ENCODE data around the gene RAF1.
A peak's percentile ranks its signal among the peaks of the same experiment; 100 is the strongest.
"Not testable (repeated sequence)": the region's sequence is repeated elsewhere in the genome, so short reads cannot be mapped to it uniquely, and the experiment has no call there.

The RAF1 gene

GRCh38 chr3:12663936-12664908, at the start of gene RAF1:
RAF1 (minus strand) TSS chr3:12664117; CDS start chr3:12618721, 45,396 bp downstream.
- FAIRE-seq (peak; percentile 13), DNase-seq (ENCODE audit: insufficient read length, low spot score) (peak; percentile 96)

- DNase-seq (ENCODE audit: insufficient read length, low spot score), result no peak
- FAIRE-seq, result no peak
Measured at GRCh38 chr3:12710062-12710461, 46.1 kb upstream of the RAF1 start.

- FAIRE-seq, result no peak
- DNase-seq (ENCODE audit: insufficient read length, low spot score), result no peak
Measured at GRCh38 chr3:12709334-12709733, 45.4 kb upstream of the RAF1 start.

- DNase-seq (ENCODE audit: insufficient read length, low spot score) (peak; percentile 60), FAIRE-seq (no peak)
Measured at GRCh38 chr3:12708584-12709192, 44.8 kb upstream of the RAF1 start.

DNA sequence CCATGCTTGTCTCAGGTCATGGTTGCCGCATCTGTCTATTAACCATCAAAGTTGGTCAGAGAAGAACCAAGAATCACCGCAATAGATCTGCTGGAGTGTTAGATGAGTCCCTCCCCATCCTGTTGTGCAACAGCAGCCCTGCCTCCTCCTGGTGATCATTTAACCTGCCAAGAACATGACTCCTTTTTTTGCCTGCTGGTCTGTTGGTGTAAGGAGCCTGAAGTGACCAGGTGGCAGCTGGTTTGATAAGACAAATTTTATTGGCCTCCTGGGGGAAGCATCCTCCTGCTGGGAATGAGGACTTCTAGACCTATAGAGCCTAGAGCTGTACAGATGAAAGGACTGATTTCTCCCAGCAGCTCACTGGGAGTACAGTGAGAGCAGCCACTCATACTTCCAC, 43.5 kb upstream of the RAF1 start:
- FAIRE-seq, result no peak
- no peak for DNase-seq (ENCODE audit: insufficient read length, low spot score)

DNA sequence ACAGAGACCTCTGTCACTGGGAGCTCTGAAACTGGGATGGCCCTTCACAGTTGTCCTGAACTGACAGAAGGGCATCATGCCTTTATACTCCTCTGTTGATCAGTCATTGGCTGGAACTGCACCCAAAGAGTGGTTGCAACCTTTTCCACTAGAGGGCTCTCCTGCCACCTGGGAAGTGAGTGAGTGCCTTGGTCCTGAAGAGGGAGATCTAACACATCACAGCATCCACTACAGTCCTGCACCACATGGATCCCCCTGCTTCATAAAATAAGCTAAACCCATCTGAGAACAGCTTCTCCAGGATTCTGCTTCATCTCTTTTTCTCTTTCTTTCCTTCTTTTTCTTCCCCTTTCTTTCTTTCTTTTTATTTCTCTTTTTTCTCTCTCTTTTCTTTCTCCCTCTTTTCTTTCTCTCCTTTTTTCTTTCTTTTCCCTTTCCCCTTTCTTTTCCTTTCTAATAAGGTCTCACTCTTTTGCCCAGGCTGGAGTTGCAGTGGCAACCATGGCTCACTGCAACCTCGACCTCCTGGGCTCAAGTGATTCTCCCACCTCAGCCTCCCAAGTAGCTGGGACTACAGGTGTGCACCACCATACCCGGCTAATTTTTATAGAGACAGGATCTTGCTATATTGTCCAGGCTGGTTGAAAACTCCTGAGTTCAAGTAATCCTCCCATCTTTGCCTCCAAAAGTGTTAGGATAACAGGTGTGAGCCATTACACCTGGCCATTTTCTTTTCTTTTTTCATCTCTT, 42.8 kb upstream of the RAF1 start:
- FAIRE-seq (no peak), DNase-seq (ENCODE audit: insufficient read length, low spot score) (peak; percentile 62)

- DNase-seq (ENCODE audit: insufficient read length, low spot score) (no peak), FAIRE-seq (no peak)
Measured at GRCh38 chr3:12705981-12706380, 42.1 kb upstream of the RAF1 start.

GRCh38 chr3:12705374-12705926, 41.5 kb upstream of the RAF1 start:
- DNase-seq (ENCODE audit: insufficient read length, low spot score) (no peak), FAIRE-seq (no peak)

- FAIRE-seq, result no peak
- DNase-seq (ENCODE audit: insufficient read length, low spot score), result no peak
Measured at GRCh38 chr3:12702501-12702900, 38.6 kb upstream of the RAF1 start.

GRCh38 chr3:12701601-12702000, 37.7 kb upstream of the RAF1 start:
- not testable (repeated sequence) for FAIRE-seq; DNase-seq (ENCODE audit: insufficient read length, low spot score)

- DNase-seq (ENCODE audit: insufficient read length, low spot score) (no peak), FAIRE-seq (no peak)
Measured at GRCh38 chr3:12700800-12701199, 36.9 kb upstream of the RAF1 start.

DNA sequence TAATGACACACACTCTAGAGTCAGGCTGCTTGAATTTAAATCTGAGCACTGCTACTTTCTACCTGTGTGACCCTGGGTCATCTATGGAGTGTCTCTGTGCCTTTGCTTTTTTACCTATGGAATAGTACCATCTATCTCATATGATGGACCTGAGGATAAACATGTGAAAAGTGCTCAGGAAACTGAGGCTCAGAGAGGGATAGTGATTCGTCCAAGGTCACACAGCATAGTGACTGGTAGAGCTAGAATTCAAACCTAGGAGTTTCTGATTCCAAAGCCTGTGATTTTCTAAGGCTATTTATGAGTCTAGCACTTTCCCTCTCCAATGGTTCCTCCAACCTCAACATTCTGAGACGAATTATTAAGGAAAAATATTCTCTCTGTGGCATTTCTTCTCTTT, 32.0 kb upstream of the RAF1 start:
- no peak for DNase-seq (ENCODE audit: insufficient read length, low spot score)

GRCh38 chr3:12695112-12695511, 31.2 kb upstream of the RAF1 start:
- FAIRE-seq (no peak), DNase-seq (ENCODE audit: insufficient read length, low spot score) (no peak)

More for the DNA sequence above, 32.0 kb upstream of the RAF1 start:
- no peak for FAIRE-seq

DNA sequence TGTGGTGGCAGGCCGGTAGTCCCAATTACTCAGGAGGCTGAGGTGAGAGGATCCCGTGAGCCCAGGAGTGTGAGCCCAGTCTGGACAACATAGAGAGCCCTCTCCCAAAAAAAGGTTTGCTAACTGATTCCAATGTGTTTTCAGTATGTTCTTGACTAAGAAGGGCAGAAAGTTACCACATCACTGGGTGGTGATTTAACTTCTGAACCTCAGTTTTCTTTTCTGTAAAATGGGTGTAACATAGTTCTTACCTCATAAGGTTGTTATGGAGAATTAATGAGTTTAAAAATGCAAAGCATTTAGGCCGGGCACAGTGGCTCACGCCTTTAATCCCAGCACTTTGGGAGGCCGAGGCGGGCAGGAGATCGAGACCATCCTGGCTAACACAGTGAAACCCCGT, 28.5 kb upstream of the RAF1 start:
- FAIRE-seq (no peak), DNase-seq (ENCODE audit: insufficient read length, low spot score) (no peak)

GRCh38 chr3:12689997-12690711, 26.2 kb upstream of the RAF1 start:
- no peak for DNase-seq (ENCODE audit: insufficient read length, low spot score)
- no peak for FAIRE-seq

- FAIRE-seq, result no peak
- DNase-seq (ENCODE audit: insufficient read length, low spot score), result no peak
Measured at GRCh38 chr3:12687948-12688347, 24.0 kb upstream of the RAF1 start.

- DNase-seq (ENCODE audit: insufficient read length, low spot score) (no peak), FAIRE-seq (no peak)
Measured at GRCh38 chr3:12686096-12686495, 22.2 kb upstream of the RAF1 start.

DNA sequence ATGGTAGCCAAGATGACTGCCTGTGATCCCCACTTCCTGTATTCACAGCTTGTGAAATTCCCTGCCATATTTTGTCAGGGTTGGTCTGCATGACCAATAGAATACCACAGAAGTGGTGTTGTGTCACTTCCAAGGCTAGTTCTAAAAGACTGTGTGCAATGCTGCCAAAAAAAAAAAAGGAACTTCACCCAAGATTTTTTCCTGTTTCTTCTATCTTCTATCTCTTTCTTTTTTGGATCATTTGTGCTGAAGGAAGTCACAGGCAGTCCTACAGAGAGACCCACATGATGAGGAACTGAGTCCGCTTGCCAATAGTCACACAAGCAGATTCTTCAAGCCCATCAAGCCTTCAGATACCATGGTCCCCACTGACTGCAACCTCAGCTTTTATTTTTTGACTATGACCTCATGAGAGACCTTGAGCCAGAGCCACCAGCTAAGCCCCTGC, 18.1 kb upstream of the RAF1 start:
- no peak for FAIRE-seq

DNA sequence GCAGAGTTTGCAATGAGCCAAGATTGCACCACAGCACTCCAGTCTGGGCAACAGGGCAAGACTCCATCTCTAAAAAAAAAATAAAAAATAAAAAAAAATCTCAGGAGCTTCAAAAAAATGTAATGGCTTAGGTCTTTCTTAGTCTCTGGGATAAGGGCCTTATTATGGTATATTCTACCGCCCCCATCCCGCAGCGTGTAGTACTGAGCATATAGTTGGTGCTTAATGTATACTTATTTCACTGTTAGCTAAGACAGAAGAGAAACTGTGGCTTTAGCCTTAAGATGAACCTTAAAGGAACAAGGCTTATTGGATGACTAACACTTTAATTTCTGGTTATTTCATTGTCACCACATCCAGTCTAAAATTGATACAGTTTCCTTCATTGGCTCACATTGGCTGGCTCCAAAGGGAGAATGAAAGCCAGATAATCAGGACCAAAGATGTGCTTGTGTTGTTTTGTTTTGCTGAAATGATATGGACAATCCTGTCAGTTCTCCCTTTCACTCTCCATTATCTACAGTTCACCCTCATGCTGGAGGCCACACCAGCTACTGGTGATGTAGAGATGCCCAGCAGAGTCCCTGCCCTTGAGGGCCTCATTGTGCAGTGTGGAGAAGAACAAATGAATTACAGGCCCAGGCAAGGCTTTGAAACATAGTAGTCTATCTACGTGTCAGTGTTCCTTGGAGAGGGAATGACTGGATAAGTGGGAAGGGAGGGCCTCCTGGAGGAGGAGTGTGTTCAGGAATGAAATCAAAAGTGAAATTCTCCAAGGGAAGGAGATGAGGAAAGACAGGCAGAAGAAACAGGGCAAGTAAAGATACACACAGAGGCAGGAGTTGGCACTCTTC, 17.4 kb upstream of the RAF1 start:
- FAIRE-seq (no peak), DNase-seq (ENCODE audit: insufficient read length, low spot score) (no peak)

More for the DNA sequence above, 18.1 kb upstream of the RAF1 start:
- no peak for DNase-seq (ENCODE audit: insufficient read length, low spot score)

Measured in HTR-8/SVneo (cell line).